Neural progenitor cell (in vitro differentiated cells): ENCODE measurements around the gene SLC25A20.
"Not testable (repeated sequence)": the region's sequence is repeated elsewhere in the genome, so short reads cannot be mapped to it uniquely, and the experiment has no call there.

Experiments
- EZH2phosphoT487 ChIP-seq: fragments of 200-600 bp; sonication (generic); IDR thresholded peaks from 2 replicates; pipeline ENCODE4 v1.6.1; 2017; ENCODE audit warnings: antibody characterized with exemption
- TF ChIP-seq, protein P1 (sequence below): fragments of 200-600 bp; sonication (generic); IDR thresholded peaks from 2 replicates; pipeline ENCODE4 v1.5.1; 2017; ENCODE audit warnings: antibody characterized with exemption, mild to moderate bottlenecking

DNA sequence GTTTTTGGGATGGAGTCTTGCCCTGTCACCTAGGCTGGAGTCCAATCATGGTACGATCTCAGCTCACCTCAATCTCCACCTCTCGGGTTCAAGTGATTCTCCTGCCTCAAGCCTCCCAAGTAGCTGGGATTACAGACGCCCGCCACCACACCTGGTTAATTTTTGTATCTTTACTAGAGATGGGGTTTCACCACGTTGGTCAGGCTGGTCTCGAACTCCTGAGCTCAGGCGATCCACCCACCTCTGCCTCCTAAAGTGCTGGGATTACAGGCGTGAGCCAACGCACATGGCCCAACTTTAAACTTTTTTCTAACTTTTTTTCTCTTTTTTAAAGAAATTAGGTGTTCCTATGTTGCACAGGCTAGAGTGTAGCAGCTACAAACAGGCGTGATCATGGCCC, 70.8 kb downstream of the SLC25A20 start:
- TF ChIP-seq, protein P1, sequence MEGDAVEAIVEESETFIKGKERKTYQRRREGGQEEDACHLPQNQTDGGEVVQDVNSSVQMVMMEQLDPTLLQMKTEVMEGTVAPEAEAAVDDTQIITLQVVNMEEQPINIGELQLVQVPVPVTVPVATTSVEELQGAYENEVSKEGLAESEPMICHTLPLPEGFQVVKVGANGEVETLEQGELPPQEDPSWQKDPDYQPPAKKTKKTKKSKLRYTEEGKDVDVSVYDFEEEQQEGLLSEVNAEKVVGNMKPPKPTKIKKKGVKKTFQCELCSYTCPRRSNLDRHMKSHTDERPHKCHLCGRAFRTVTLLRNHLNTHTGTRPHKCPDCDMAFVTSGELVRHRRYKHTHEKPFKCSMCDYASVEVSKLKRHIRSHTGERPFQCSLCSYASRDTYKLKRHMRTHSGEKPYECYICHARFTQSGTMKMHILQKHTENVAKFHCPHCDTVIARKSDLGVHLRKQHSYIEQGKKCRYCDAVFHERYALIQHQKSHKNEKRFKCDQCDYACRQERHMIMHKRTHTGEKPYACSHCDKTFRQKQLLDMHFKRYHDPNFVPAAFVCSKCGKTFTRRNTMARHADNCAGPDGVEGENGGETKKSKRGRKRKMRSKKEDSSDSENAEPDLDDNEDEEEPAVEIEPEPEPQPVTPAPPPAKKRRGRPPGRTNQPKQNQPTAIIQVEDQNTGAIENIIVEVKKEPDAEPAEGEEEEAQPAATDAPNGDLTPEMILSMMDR, result not testable (repeated sequence)
- not testable (repeated sequence) for TF ChIP-seq EZH2phosphoT487
